HepG2 (cell line): Measurements from ENCODE around the gene CYSTM1. TPM values are rescaled to one million over a fixed set of nuclear protein-coding genes. Genes with fewer than 3 reads are reported as not detected.

Experiments used
- ARHGAP35 ChIP-seq: sonication (generic); formaldehyde crosslinking; IDR thresholded peaks from 2 replicates; pipeline ENCODE4 v1.9.0; 2022; ENCODE audit warnings: mild to moderate bottlenecking, inconsistent platforms, moderate library complexity, missing genetic modification reagents, borderline replicate concordance
- DPF2 ChIP-seq: sonication (generic); formaldehyde crosslinking; IDR thresholded peaks from 2 replicates; pipeline ENCODE4 v1.4.0; 2020; ENCODE audit warnings: mild to moderate bottlenecking, low read depth, missing genetic modification reagents, borderline replicate concordance
- HDAC1 ChIP-seq: sonication (generic); formaldehyde crosslinking; IDR thresholded peaks from 2 replicates; pipeline ENCODE4 v1.5.1; 2020; ENCODE audit warnings: mild to moderate bottlenecking, missing genetic modification reagents
- KDM1A ChIP-seq: IDR thresholded peaks from 2 replicates; pipeline ENCODE4 v1.6.1; 2016; ENCODE audit warnings: missing compliant biosample characterization
- LCORL ChIP-seq, 2 experiments: fragments of 450-650 bp in 1 of 2; sonication (generic) in 1 of 2; formaldehyde crosslinking in 1 of 2; IDR thresholded peaks; 2 replicates each; pipeline versions ENCODE4 v1.5.0 to v1.6.1; 2017 to 2020; ENCODE audit warnings: antibody characterized with exemption in 1 of 2, missing genetic modification reagents in 1 of 2
- MXD4 ChIP-seq: IDR thresholded peaks from 2 replicates; pipeline ENCODE4 v1.6.1; 2016; ENCODE audit warnings: mild to moderate bottlenecking, missing biosample characterization, missing genetic modification reagents
- PPARG ChIP-seq: conservative IDR thresholded peaks from 2 replicates; pipeline ENCODE4 v1.6.1; 2016; ENCODE audit warnings: missing biosample characterization, missing genetic modification reagents
- TGIF2 ChIP-seq: IDR thresholded peaks from 2 replicates; pipeline ENCODE4 v1.6.1; 2016; ENCODE audit warnings: control low read depth, missing compliant biosample characterization
- ZBTB7A ChIP-seq: sonication (generic); formaldehyde crosslinking; IDR thresholded peaks from 2 replicates; pipeline ENCODE4 v1.8.0; 2022; ENCODE audit warnings: mild to moderate bottlenecking, missing genetic modification reagents
- ZNF20 ChIP-seq: sonication (generic); formaldehyde crosslinking; IDR thresholded peaks from 2 replicates; pipeline ENCODE4 v1.4.0; 2020; ENCODE audit warnings: mild to moderate bottlenecking, moderate library complexity, missing genetic modification reagents
- ZNF224 ChIP-seq: sonication (generic); formaldehyde crosslinking; IDR thresholded peaks from 2 replicates; pipeline ENCODE4 v1.5.0; 2020; ENCODE audit warnings: mild to moderate bottlenecking, missing genetic modification reagents
- ZNF382 ChIP-seq: sonication (generic); formaldehyde crosslinking; IDR thresholded peaks from 2 replicates; pipeline ENCODE4 v1.5.0; 2020; ENCODE audit warnings: missing genetic modification reagents, mild to moderate bottlenecking, borderline replicate concordance
- ZNF800 ChIP-seq: sonication (generic); formaldehyde crosslinking; IDR thresholded peaks from 2 replicates; pipeline ENCODE4 v1.4.0; 2020; ENCODE audit warnings: missing genetic modification reagents
- polyA plus RNA-seq, 8 experiments: library from polyadenylated mRNA; depleted of rRNA in 3 of 8; stranded (reverse) in 7 of 8; unstranded in 1 of 8; fragments of >200 nt; fragmentation: Illumina TruSeq in 4 of 8; extraction: Trizol in 4 of 8; gene quantifications; 2 replicates each; pipeline versions ENCODE4 v1.2.1 to v1.2.3, GENCODE V29; 2011 to 2016; ENCODE audit warnings: low read depth in 4 of 8, missing spikeins in 1 of 8, mixed read lengths in 1 of 8; ENCODE audit not compliant: insufficient read depth in 1 of 8
- total RNA-seq, 5 experiments: library from RNA; depleted of rRNA; stranded (reverse); fragments of >200 nt; fragmentation: Illumina TruSeq; extraction: Trizol; gene quantifications; 2 replicates each; pipeline ENCODE4 v1.2.3, GENCODE V29; 2016; ENCODE audit warnings: low read depth in 1 of 5
- TF ChIP-seq, protein P1 (sequence below): IDR thresholded peaks from 2 replicates; pipeline ENCODE4 v1.6.1; 2012; ENCODE audit warnings: low read length, improper control_type of control experiment
- TF ChIP-seq, protein P2 (sequence below): sonication (generic); formaldehyde crosslinking; IDR thresholded peaks from 2 replicates; pipeline ENCODE4 v1.4.0; 2020; ENCODE audit warnings: low read depth, mild to moderate bottlenecking, missing genetic modification reagents
- TF ChIP-seq, protein P3 (sequence below): sonication (generic); formaldehyde crosslinking; IDR thresholded peaks from 2 replicates; pipeline ENCODE4 v1.5.0; 2020; ENCODE audit warnings: missing genetic modification reagents
- TF ChIP-seq, protein P4 (sequence below): sonication (generic); formaldehyde crosslinking; IDR thresholded peaks from 2 replicates; pipeline ENCODE4 v1.8.1; 2023; ENCODE audit warnings: mild to moderate bottlenecking, missing genetic modification reagents, borderline replicate concordance

CYSTM1 gene
- total and polyA plus RNA-seq, 2 of the 13 experiments (the other 11 are each of a cell fraction or from before 2014, with no cell fraction given) = 40.0 to 73.4 TPM

GRCh38 chr5:140145818-140146522 lies 29.0 kb upstream of the CYSTM1 start (continued):
- TF ChIP-seq ZNF800 (CRISPR knock-in tag) (peak; percentile 78), HDAC1 (CRISPR knock-in tag) (peak; percentile 46; the same call in 1 of the 2 replicates), ARHGAP35 (CRISPR knock-in tag) (no peak), ZNF20 (no peak), KDM1A (CRISPR knock-in tag) (no peak), MXD4 (CRISPR knock-in tag) (peak; percentile 43; the same call in 1 of the 2 replicates), ZNF382 (CRISPR knock-in tag) (no peak), LCORL (IDR thresholded peaks at IDR 0.05) (no peak), LCORL (CRISPR knock-in tag; IDR thresholded peaks at IDR 0.05) (no peak), TGIF2 (CRISPR knock-in tag) (no peak), ZBTB7A (no peak), DPF2 (CRISPR knock-in tag) (no peak), PPARG (CRISPR knock-in tag) (no peak), ZNF224 (CRISPR knock-in tag) (no peak)
- TF ChIP-seq, protein P1, sequence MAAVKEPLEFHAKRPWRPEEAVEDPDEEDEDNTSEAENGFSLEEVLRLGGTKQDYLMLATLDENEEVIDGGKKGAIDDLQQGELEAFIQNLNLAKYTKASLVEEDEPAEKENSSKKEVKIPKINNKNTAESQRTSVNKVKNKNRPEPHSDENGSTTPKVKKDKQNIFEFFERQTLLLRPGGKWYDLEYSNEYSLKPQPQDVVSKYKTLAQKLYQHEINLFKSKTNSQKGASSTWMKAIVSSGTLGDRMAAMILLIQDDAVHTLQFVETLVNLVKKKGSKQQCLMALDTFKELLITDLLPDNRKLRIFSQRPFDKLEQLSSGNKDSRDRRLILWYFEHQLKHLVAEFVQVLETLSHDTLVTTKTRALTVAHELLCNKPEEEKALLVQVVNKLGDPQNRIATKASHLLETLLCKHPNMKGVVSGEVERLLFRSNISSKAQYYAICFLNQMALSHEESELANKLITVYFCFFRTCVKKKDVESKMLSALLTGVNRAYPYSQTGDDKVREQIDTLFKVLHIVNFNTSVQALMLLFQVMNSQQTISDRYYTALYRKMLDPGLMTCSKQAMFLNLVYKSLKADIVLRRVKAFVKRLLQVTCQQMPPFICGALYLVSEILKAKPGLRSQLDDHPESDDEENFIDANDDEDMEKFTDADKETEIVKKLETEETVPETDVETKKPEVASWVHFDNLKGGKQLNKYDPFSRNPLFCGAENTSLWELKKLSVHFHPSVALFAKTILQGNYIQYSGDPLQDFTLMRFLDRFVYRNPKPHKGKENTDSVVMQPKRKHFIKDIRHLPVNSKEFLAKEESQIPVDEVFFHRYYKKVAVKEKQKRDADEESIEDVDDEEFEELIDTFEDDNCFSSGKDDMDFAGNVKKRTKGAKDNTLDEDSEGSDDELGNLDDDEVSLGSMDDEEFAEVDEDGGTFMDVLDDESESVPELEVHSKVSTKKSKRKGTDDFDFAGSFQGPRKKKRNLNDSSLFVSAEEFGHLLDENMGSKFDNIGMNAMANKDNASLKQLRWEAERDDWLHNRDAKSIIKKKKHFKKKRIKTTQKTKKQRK = no peak
- TF ChIP-seq, protein P2, sequence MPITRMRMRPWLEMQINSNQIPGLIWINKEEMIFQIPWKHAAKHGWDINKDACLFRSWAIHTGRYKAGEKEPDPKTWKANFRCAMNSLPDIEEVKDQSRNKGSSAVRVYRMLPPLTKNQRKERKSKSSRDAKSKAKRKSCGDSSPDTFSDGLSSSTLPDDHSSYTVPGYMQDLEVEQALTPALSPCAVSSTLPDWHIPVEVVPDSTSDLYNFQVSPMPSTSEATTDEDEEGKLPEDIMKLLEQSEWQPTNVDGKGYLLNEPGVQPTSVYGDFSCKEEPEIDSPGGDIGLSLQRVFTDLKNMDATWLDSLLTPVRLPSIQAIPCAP (CRISPR knock-in tag) = no peak
- TF ChIP-seq, protein P3, sequence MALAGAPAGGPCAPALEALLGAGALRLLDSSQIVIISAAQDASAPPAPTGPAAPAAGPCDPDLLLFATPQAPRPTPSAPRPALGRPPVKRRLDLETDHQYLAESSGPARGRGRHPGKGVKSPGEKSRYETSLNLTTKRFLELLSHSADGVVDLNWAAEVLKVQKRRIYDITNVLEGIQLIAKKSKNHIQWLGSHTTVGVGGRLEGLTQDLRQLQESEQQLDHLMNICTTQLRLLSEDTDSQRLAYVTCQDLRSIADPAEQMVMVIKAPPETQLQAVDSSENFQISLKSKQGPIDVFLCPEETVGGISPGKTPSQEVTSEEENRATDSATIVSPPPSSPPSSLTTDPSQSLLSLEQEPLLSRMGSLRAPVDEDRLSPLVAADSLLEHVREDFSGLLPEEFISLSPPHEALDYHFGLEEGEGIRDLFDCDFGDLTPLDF (CRISPR knock-in tag) = no peak
- TF ChIP-seq, protein P4, sequence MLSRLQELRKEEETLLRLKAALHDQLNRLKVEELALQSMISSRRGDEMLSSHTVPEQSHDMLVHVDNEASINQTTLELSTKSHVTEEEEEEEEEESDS = no peak
